GM12878 (cell line): ENCODE data around the gene FAM234B. TPM values are rescaled to one million over a fixed set of nuclear protein-coding genes. Genes with fewer than 3 reads are reported as not detected.

Experiments
- ATAC-seq: fragments of 200-7000 bp; cut with Tn5 transposase; 3 replicates; pipeline ENCODE4 v1.9.1; 2020; ENCODE audit warnings: mild to moderate bottlenecking, moderate library complexity
- BruUV-seq: library from RNA; stranded (reverse); fragments of 400-500 nt; replicated peaks from 2 replicates; lab custom pipeline; 2021; lab: Mats Ljungman, UMichigan
- CTCF ChIA-PET: fragments of 300-600 bp; sonication (Branson Sonifier 250); formaldehyde crosslinking; extraction: SDS; loops from one replicate; lab custom pipeline; 2021; ENCODE audit warnings: inconsistent platforms; lab: Yijun Ruan, JAX
- POLR2A ChIA-PET: fragments of 350-600 bp; formaldehyde crosslinking; extraction: SDS; loops from one replicate; lab custom pipeline; 2021; ENCODE audit warnings: inconsistent platforms; lab: Charles Lee
- RAD21 ChIA-PET: fragments of 300-600 bp; sonication (Branson Sonifier 250); formaldehyde crosslinking; loops from one replicate; lab custom pipeline; 2023; ENCODE audit warnings: antibody characterized with exemption; ENCODE audit not compliant: unreplicated experiment; lab: Charles Lee
- SMC1A ChIA-PET: fragments of 300-600 bp; sonication (Branson Sonifier 250); formaldehyde crosslinking; loops from one replicate; lab custom pipeline; 2023; ENCODE audit not compliant: unreplicated experiment, uncharacterized antibody; lab: Charles Lee
- DNase-seq: peaks from one replicate; pipeline ENCODE4 v3.0.0-alpha.2; 2011; ENCODE audit warnings: low read depth, low spot score
- FAIRE-seq: peaks from 3 replicates; lab custom pipeline; 2011; peaks lifted over from hg19 to GRCh38; lab: Jason Lieb, UNC
- H2AFZ ChIP-seq: 2 replicates; pipeline ENCODE4 v1.6.0; 2011; ENCODE audit warnings: low read depth, low read length, control low read depth; ENCODE audit not compliant: control insufficient read depth
- H3K27ac ChIP-seq: 2 replicates; pipeline ENCODE4 v1.5.1; 2011; ENCODE audit warnings: control low read depth; ENCODE audit not compliant: control insufficient read depth, insufficient read depth
- H3K27me3 ChIP-seq, 2 experiments: replicated peaks in 1 of 2; 2 replicates each; pipeline versions ENCODE4 v1.6.0 to v1.6.1; 2011; ENCODE audit warnings: low read length in 1 of 2; ENCODE audit not compliant: control insufficient read depth in 2 of 2, insufficient read depth in 2 of 2
- H3K36me3 ChIP-seq, 2 experiments: 2 replicates each; pipeline ENCODE4 v1.5.1; 2011; ENCODE audit warnings: low read length in 1 of 2; ENCODE audit not compliant: control insufficient read depth in 2 of 2, insufficient read depth in 2 of 2
- H3K4me1 ChIP-seq: 2 replicates; pipeline ENCODE4 v1.6.1; 2011; ENCODE audit warnings: mild to moderate bottlenecking, low read length, moderate library complexity, mixed read lengths; ENCODE audit not compliant: control insufficient read depth, insufficient read depth
- H3K4me2 ChIP-seq: 2 replicates; pipeline ENCODE4 v1.6.0; 2011; ENCODE audit warnings: control low read depth; ENCODE audit not compliant: control insufficient read depth, insufficient read depth
- H3K4me3 ChIP-seq: fragments of 200-600 bp; sonication (generic); 2 replicates; pipeline ENCODE4 v1.5.1; 2016
- H3K79me2 ChIP-seq: 2 replicates; pipeline ENCODE4 v1.6.0; 2011; ENCODE audit warnings: low read length; ENCODE audit not compliant: control insufficient read depth, insufficient read depth
- H3K9ac ChIP-seq: 2 replicates; pipeline ENCODE4 v1.8.0; 2011; ENCODE audit warnings: low read length, control low read depth, mixed read lengths; ENCODE audit not compliant: control insufficient read depth, insufficient read depth
- H3K9me3 ChIP-seq: replicated peaks from 3 replicates; pipeline ENCODE4 v1.5.1; 2011; ENCODE audit warnings: mild to moderate bottlenecking, low read length; ENCODE audit not compliant: control insufficient read depth, insufficient read depth
- H4K20me1 ChIP-seq: 2 replicates; pipeline ENCODE4 v1.6.0; 2011; ENCODE audit not compliant: control insufficient read depth, insufficient read depth
- CBX3 ChIP-seq: fragments of 200-600 bp; sonication (generic); IDR thresholded peaks from 2 replicates; pipeline ENCODE4 v1.6.1; 2016; ENCODE audit warnings: low read depth, borderline replicate concordance
- EGR1 ChIP-seq, 2 experiments: IDR thresholded peaks; 1 replicate in 1 of 2; 2 replicates in 1 of 2; pipeline ENCODE4 v1.6.1; 2011 to 2012; ENCODE audit warnings: low read depth in 2 of 2, low read length in 2 of 2, borderline replicate concordance in 1 of 2, mild to moderate bottlenecking in 1 of 2, moderate library complexity in 1 of 2
- HDGF ChIP-seq: fragments of 450-650 bp; IDR thresholded peaks from 2 replicates; pipeline ENCODE4 v1.6.1; 2016; ENCODE audit warnings: antibody characterized with exemption
- MEF2A ChIP-seq: IDR thresholded peaks from 2 replicates; pipeline ENCODE4 v1.6.1; 2011; ENCODE audit warnings: low read depth, mild to moderate bottlenecking, low read length, moderate library complexity; ENCODE audit not compliant: insufficient read depth
- MYC ChIP-seq: IDR thresholded peaks from 2 replicates; pipeline ENCODE4 v1.6.1; 2011; ENCODE audit warnings: mild to moderate bottlenecking, low read length, moderate library complexity, inconsistent platforms; ENCODE audit not compliant: insufficient read depth, insufficient replicate concordance, insufficient read length, severe bottlenecking
- NFYA ChIP-seq: IDR thresholded peaks from 2 replicates; pipeline ENCODE4 v1.6.1; 2011; ENCODE audit warnings: low read depth, mild to moderate bottlenecking, low read length, improper control_type of control experiment, borderline replicate concordance
- NFYB ChIP-seq: IDR thresholded peaks from 2 replicates; pipeline ENCODE4 v1.6.1; 2011; ENCODE audit warnings: low read depth, mild to moderate bottlenecking, low read length, improper control_type of control experiment, moderate library complexity; ENCODE audit not compliant: insufficient read depth
- POLR2AphosphoS5 ChIP-seq: IDR thresholded peaks from 2 replicates; pipeline ENCODE4 v1.6.1; 2011; ENCODE audit warnings: mild to moderate bottlenecking, low read length, inconsistent platforms
- RAD21 ChIP-seq: IDR thresholded peaks from 2 replicates; pipeline ENCODE4 v1.6.1; 2011; ENCODE audit warnings: mild to moderate bottlenecking, low read depth, low read length, moderate library complexity; ENCODE audit not compliant: insufficient read depth
- SMC3 ChIP-seq: IDR thresholded peaks from 2 replicates; pipeline ENCODE4 v1.6.1; 2011; ENCODE audit warnings: low read length, improper control_type of control experiment, borderline replicate concordance
- STAT1 ChIP-seq: fragments of 450-650 bp; conservative IDR thresholded peaks from 2 replicates; pipeline ENCODE4 v1.6.1; 2014; ENCODE audit warnings: antibody characterized with exemption, mild to moderate bottlenecking
- ZNF384 ChIP-seq: IDR thresholded peaks from 2 replicates; pipeline ENCODE4 v1.6.1; 2012; ENCODE audit warnings: low read depth, mild to moderate bottlenecking, low read length, improper control_type of control experiment, borderline replicate concordance
- WGBS: methylation state at CpG from one replicate; pipeline ENCODE4 v1.1.6; 2016; ENCODE audit warnings: low lambda C conversion rate; ENCODE audit not compliant: insufficient replicate concordance, insufficient coverage; ENCODE audit errors: missing lambda C conversion rate; 5-methylcytosine and 5-hydroxymethylcytosine counted together
- in situ Hi-C: fragments of 300-500 bp; cut with MboI; formaldehyde crosslinking; loops from 9 replicates; pipeline ENCODE4 v1.14.3; 2018; ENCODE audit warnings: mixed read lengths
- intact Hi-C: fragments of 100-400 bp; cut with micrococcal nuclease; formaldehyde crosslinking; loops from one replicate; pipeline ENCODE4 v1.14.2; 2022; ENCODE audit not compliant: unreplicated experiment
- polyA plus RNA-seq, 11 experiments: library from polyadenylated mRNA; depleted of rRNA in 4 of 11; unstranded in 6 of 11; stranded (reverse) in 5 of 11; fragments of >200 nt; fragmentation: Nextera tagmentation in 4 of 11; fragmentation: Illumina TruSeq in 1 of 11; extraction: Ambion mirVana in 4 of 11; extraction: Trizol in 1 of 11; gene quantifications; 1 replicate in 1 of 11; 2 replicates in 10 of 11; pipeline versions ENCODE4 v1.2.1 to v1.2.3, GENCODE V29; 2011 to 2016; ENCODE audit warnings: inconsistent platforms in 2 of 11, missing spikeins in 2 of 11, low read depth in 1 of 11
- total RNA-seq, 4 experiments: library from RNA; depleted of rRNA in 3 of 4; stranded (reverse); fragments of >200 nt in 3 of 4; fragmentation: Illumina TruSeq in 1 of 4; extraction: Trizol in 1 of 4; gene quantifications; 2 replicates each; pipeline versions ENCODE4 v1.2.1 to v1.2.3, GENCODE V29; 2013 to 2021
- TF ChIP-seq, protein P1 (sequence below): fragments of 450-650 bp; conservative IDR thresholded peaks from 2 replicates; pipeline ENCODE4 v1.6.1; 2017; ENCODE audit warnings: mild to moderate bottlenecking, moderate library complexity
- TF ChIP-seq, protein P2 (sequence below): IDR thresholded peaks from 2 replicates; pipeline ENCODE4 v1.6.1; 2012; ENCODE audit warnings: low read depth, low read length, improper control_type of control experiment
- TF ChIP-seq, protein P3 (sequence below), 3 experiments: IDR thresholded peaks in 2 of 3; conservative IDR thresholded peaks in 1 of 3; 2 replicates each; pipeline ENCODE4 v1.5.1; 2011; ENCODE audit warnings: low read depth in 3 of 3, low read length in 3 of 3, mild to moderate bottlenecking in 3 of 3, control low read depth in 2 of 3, moderate library complexity in 2 of 3, inconsistent platforms in 1 of 3, mixed read lengths in 1 of 3; ENCODE audit not compliant: control insufficient read depth in 2 of 3, insufficient read depth in 1 of 3; ENCODE audit errors: extremely low read depth in 1 of 3

Gene FAM234B
- total and polyA plus RNA-seq, 10 of the 15 experiments (the other 5 are each of a cell fraction or from before 2014, with no cell fraction given), result 0.09 to 2.8 (median 0.18) TPM

DNA sequence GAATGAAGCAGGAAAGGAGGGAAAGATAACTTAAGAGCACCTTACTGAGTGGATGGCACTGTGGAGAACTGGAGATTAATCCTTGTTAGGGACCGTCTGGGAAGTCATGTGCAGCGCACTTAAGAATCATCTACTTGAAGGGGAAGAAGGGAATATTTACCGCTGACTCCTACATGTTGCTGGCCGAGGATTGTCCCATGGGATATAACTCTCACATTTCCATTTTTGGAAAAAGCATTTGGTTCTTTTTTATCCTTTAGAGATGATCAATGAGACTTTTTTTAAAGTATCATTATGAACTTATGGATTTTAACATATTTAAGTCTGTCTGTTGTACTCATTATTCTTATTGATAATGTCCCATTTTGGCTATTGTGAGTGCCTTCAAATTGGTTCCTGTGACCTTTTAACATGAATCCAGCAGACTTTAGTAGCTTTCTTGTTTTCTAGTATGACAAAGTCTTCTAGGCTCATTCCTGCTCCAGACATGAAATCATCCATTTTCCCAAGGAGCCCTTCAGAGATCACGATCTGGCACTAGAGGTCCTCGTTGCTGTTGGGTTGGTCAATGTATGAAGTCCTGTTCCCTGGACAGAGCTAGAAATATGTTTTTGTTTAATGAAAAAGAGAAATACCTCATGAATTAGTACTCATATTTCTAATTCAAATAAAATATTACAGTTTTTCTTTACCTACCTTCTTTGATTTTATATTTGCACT lies 20.2 kb upstream of the FAM234B start:
- SMC1A ChIA-PET, result interaction anchor here (0.8 kb wide), 1 partner anchor 194 kb away, joined by 3 read pairs; no protein-coding TSS in a partner anchor
- TF ChIP-seq NFYB, result no peak
- peak; percentile 26; the same call in 1 of the 2 replicates for TF ChIP-seq RAD21
- TF ChIP-seq, protein P1, sequence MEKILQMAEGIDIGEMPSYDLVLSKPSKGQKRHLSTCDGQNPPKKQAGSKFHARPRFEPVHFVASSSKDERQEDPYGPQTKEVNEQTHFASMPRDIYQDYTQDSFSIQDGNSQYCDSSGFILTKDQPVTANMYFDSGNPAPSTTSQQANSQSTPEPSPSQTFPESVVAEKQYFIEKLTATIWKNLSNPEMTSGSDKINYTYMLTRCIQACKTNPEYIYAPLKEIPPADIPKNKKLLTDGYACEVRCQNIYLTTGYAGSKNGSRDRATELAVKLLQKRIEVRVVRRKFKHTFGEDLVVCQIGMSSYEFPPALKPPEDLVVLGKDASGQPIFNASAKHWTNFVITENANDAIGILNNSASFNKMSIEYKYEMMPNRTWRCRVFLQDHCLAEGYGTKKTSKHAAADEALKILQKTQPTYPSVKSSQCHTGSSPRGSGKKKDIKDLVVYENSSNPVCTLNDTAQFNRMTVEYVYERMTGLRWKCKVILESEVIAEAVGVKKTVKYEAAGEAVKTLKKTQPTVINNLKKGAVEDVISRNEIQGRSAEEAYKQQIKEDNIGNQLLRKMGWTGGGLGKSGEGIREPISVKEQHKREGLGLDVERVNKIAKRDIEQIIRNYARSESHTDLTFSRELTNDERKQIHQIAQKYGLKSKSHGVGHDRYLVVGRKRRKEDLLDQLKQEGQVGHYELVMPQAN, result no peak
- TF ChIP-seq SMC3, result peak; percentile 33; the same call in 1 of the 2 replicates
- TF ChIP-seq EGR1 (IDR thresholded peaks at IDR 0.05; ENCODE audit: borderline replicate concordance in 1 of 2, low read depth in 2 of 2, low read length in 2 of 2), result no peak
- TF ChIP-seq HDGF, result no peak
- no peak for TF ChIP-seq ZNF384
- TF ChIP-seq, protein P2, sequence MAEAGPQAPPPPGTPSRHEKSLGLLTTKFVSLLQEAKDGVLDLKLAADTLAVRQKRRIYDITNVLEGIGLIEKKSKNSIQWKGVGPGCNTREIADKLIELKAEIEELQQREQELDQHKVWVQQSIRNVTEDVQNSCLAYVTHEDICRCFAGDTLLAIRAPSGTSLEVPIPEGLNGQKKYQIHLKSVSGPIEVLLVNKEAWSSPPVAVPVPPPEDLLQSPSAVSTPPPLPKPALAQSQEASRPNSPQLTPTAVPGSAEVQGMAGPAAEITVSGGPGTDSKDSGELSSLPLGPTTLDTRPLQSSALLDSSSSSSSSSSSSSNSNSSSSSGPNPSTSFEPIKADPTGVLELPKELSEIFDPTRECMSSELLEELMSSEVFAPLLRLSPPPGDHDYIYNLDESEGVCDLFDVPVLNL, result no peak
- TF ChIP-seq MYC, result no peak
- TF ChIP-seq NFYA, result no peak
- TF ChIP-seq, protein P3, sequence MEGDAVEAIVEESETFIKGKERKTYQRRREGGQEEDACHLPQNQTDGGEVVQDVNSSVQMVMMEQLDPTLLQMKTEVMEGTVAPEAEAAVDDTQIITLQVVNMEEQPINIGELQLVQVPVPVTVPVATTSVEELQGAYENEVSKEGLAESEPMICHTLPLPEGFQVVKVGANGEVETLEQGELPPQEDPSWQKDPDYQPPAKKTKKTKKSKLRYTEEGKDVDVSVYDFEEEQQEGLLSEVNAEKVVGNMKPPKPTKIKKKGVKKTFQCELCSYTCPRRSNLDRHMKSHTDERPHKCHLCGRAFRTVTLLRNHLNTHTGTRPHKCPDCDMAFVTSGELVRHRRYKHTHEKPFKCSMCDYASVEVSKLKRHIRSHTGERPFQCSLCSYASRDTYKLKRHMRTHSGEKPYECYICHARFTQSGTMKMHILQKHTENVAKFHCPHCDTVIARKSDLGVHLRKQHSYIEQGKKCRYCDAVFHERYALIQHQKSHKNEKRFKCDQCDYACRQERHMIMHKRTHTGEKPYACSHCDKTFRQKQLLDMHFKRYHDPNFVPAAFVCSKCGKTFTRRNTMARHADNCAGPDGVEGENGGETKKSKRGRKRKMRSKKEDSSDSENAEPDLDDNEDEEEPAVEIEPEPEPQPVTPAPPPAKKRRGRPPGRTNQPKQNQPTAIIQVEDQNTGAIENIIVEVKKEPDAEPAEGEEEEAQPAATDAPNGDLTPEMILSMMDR (IDR thresholded peaks at IDR 0.05 in 2 of 3, conservative IDR thresholded peaks at IDR 0.05 in 1 of 3; ENCODE audit: control insufficient read depth in 2 of 3, extremely low read depth in 1 of 3, insufficient read depth in 1 of 3, low read depth in 3 of 3, low read length in 3 of 3), result peak in 1 of 3 experiments; percentile 18; a peak in 1 of 6 replicates
- TF ChIP-seq STAT1, result no peak
- no peak for TF ChIP-seq CBX3
- TF ChIP-seq POLR2AphosphoS5, result no peak
- TF ChIP-seq MEF2A, result no peak

More for the DNA sequence above, 20.2 kb upstream of the FAM234B start:
- DNase-seq (no peak), ATAC-seq (no peak), FAIRE-seq (no peak)
- H2AFZ ChIP-seq, result no peak overlapping the region
- RAD21 ChIA-PET, result no interaction called here
- H3K27me3 ChIP-seq, result peaks cover 2 to 3% of the 10 kb centered on the region in 2 experiments; a peak in 2 of 4 replicates
- CTCF ChIA-PET, result interaction anchor here (0.9 to 1.5 kb wide), 3 partner anchors 20 to 188 kb away, joined by 3 to 5 read pairs (median 4); partner anchors contain the start of gene FAM234B
- POLR2A ChIA-PET, result no interaction called here
- intact Hi-C loops (no loop called here), in situ Hi-C loops (no loop called here)
- no peak overlapping the region for H3K9ac ChIP-seq
- WGBS, result 36% methylated on average over 6 of the region's 6 CpGs
- H3K4me2 ChIP-seq, result no peak overlapping the region
- H3K36me3 ChIP-seq, result no peaks in the 10 kb centered on the region
- no peak overlapping the region for H3K27ac ChIP-seq
- H3K4me1 ChIP-seq, result no peaks in the 10 kb centered on the region
- no peaks in the 10 kb centered on the region for H3K9me3 ChIP-seq
- BruUV-seq, result no TSS peak
- H4K20me1 ChIP-seq, result no peaks in the 10 kb centered on the region
- H3K4me3 ChIP-seq, result no peak overlapping the region
- H3K79me2 ChIP-seq, result no peaks in the 10 kb centered on the region
